Activated CD8-positive, alpha-beta memory T cell treated with anti-CD3 and anti-CD28 coated beads, Interleukin-2, amount 50 U/mL, for 1 hour (primary cell): Measurements from ENCODE around the gene CXCL16.
"Not testable (repeated sequence)": the region's sequence is repeated elsewhere in the genome, so short reads cannot be mapped to it uniquely, and the experiment has no call there.

Experiments used
- DNase-seq: peaks from one replicate; pipeline ENCODE4 v3.0.0-alpha.2; 2020; ENCODE audit errors: extremely low read depth

CXCL16 gene

DNA sequence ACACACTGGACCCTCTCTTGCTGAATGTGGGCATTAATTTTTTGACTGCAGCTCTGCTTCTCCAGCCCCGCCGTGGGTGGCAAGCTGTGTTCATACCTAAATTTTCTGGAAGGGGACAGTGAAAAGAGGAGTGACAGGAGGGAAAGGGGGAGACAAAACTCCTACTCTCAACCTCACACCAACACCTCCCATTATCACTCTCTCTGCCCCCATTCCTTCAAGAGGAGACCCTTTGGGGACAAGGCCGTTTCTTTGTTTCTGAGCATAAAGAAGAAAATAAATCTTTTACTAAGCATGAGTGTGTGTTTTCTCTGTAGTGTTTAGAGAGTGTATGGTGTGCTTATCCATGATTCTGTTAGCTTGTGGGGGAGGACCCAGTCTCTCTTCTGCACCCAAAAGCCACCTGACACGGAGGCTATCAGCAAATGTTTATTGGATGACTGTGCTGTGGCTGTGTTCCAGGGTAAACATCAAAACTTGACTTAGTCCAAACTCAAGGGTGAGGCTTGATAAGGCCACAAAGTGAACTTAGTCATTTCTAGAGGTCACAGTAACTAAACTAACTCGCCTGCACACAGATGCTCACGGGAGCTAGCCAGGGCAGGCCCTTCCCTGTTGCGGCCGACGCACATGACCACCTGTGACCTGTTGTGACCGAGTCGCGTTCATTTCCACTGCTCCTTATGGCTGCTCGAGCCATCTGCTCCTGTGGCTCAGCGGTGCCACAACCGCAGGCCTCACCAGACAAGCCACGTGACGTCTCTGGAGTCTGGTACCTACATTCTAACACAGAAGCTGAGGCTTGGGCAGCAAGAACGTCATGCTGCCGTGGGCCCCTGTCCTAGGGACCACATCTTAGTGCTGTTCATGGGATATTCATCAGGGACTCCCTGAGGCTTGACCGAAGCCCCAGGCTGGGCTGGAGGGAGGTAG is 18.3 kb downstream of the CXCL16 start:
- no peak for DNase-seq

DNA sequence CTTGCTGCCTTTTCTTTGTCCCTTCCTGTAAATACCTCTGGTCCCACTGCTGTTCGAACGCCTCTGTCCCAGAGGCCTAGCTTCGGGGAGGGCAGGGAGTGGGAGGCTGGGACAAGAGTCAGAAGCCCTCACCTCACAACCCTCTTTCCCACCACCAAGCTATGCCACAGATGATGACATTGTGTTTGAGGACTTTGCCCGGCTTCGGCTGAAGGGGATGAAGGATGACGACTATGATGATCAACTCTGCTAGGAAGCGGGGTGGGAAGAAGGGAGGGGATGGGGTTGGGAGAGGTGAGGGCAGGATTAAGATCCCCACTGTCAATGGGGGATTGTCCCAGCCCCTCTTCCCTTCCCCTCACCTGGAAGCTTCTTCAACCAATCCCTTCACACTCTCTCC is 18.9 kb downstream of the CXCL16 start:
- DNase-seq: no peak

DNA sequence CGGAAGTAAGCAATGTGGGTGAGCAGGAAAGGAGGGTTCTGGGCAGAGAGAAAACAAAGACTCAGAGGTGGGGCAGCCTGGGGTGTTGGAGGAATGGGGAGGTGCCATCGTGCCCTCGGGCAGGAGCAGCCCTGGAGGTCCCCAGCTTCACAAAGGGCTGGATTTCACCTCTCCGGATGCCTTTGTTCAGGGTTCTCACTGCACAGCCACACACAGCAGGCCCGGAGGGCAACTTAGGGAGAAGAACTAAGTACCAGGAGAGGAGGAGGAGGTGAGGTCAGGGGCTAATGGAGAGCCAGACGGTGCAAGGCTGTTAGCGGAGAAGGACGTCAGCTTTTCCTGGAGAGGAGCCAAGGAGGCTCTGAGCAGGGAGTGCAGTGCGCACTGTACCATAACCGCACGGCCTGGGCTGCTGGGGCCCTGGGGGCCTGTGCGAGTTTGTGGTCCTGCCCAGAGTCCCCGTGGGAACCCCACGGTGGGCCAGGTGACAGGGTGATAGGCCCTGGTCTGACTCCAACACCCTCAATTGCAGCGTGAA is 20.0 kb downstream of the CXCL16 start:
- DNase-seq: no peak

DNA sequence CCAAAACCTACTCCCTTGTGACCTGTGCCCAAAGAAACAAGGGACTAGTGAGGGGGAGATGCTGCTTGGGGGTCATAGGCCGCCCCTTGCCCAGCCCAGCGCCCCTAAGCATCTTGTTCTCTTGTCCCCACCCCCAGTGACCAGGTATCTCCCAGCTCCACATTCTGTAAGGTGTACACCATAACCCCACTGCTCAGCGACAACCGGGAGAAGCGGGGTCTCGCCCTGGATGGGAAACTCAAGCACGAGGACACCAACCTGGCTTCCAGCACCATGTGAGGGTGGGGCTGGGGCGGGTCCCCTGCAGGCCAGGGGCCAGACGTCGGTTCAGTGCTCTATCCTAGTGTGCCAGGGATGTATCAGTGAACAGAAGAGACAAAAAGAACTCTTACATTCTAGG is 20.6 kb downstream of the CXCL16 start:
- no peak for DNase-seq

DNA sequence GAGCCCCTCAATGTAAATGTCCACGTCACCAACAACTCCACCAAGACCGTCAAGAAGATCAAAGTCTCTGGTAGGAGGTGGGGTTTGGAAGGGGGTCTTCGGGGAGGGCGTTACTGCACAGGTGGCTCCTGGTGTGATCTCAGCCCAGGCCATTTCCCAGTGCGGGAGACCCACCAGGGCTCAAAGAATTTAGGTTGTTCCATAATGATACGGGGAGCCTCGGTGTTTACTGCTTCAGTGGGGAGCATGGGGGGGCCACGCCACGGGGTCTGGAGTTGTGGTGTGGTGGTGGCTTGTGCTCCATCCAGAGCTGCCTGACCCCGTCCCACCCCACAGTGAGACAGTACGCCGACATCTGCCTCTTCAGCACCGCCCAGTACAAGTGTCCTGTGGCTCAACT is 21.5 kb downstream of the CXCL16 start:
- DNase-seq: no peak

DNA sequence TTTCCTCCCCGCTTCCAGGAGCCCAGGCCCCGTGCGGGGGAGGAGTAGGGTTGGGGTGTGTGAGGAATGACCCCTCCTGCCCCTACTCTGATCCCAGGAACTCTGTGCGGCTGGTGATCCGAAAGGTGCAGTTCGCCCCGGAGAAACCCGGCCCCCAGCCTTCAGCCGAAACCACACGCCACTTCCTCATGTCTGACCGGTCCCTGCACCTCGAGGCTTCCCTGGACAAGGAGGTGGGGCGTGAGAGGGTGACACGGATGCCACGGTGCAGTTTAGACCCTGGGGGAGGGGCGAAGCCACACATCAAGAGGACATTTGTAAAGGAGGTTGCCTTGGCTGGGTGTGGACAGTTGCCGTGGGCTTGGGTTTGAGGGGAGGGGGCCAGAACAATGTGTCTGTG is 21.9 kb downstream of the CXCL16 start:
- DNase-seq: no peak

DNA sequence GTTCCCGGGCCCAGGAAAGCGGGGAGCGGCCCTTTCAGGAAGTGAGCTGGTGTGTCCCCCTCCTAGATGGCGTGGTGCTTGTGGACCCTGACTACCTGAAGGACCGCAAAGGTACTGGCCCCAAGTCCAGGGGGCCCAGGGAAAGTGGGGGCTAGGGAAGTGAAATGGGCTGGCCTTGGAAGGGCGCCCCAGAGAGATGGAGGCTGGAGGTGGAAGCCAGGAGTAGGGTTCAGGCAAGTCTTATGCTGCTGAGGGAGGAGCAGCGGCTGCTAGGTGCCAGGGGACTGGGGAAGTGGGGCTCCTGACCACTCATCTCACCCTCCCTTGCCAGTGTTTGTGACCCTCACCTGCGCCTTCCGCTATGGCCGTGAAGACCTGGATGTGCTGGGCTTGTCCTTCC is 23.6 kb downstream of the CXCL16 start:
- DNase-seq: no peak

DNA sequence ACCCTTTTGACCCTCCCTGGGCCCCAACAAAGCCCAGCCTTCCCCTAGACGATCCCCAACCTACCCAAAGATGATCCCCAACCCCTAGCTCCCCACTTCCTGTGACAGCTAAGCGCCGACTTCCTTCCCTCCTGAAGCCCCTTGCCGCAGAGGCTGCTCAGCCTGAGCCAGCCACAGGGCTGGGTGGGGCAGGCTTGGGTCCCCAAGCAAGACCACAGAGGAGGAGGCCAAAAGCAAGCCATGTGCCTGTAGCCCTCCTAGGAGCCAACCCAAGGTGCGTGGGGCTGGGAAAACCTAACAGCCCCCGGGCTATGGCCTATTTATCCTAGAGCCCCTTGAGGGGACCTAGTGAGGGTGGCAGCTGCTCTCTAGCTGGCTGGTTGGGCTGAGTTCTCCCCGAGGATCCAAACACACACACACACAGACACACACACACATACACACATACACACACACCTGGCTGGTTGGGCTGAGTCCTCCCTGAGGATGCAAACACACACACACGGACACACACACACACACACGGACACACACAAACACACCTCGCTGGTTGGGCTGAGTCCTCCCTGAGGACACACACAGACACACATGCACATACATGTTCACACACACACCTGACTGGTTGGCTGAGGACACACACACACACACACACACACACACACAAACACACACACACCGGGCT is 24.5 kb downstream of the CXCL16 start:
- DNase-seq: peak; percentile 58

DNA sequence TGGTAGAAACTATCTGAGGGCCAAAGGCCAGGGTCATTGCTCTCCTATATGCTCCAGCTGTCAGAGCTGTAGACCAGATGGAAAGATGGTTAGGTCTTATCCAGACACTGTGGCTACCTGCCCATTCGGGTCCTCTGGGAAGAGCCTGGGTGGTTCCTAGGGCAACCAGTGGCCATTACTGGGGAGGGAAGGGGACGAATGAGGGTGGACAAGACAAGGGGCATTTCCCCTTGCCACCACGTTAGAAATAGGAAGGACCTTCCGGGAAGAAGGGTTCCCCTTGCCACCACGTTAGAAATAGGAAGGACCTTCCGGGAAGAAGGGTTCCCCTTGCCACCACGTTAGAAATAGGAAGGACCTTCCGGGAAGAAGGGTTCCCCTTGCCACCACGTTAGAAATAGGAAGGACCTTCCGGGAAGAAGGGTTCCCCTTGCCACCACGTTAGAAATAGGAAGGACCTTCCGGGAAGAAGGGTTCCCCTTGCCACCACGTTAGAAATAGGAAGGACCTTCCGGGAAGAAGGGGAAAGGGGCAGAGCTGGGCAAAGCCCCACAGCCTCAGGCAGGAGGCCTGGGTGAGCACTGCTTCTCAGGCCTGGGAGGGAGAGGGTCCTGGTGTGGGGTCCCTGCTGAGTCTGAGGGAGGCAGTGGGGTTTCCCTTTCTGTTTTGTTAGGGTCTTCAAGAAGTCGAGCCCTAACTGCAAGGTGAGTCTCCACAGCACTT is 25.2 kb downstream of the CXCL16 start:
- not testable (repeated sequence) for DNase-seq

DNA sequence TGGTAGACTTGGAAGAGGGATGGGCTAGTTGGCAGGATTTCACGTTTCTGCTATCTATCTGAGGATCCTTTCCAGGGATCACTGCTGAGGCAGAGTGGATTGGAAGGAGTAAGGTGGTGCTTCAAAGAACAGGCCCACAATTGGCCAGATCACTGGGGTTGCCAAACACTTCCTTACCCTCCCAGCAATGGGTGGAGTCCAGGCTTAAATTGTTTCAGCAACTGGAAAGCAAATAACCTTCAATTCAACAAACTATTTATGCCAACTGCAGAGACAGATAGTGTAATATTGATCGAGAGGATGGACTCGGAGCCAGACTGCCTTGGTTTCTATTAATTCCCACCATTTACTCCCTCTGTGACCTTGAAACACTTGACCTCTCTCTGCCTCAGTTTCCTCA is 27.2 kb downstream of the CXCL16 start:
- no peak for DNase-seq

DNA sequence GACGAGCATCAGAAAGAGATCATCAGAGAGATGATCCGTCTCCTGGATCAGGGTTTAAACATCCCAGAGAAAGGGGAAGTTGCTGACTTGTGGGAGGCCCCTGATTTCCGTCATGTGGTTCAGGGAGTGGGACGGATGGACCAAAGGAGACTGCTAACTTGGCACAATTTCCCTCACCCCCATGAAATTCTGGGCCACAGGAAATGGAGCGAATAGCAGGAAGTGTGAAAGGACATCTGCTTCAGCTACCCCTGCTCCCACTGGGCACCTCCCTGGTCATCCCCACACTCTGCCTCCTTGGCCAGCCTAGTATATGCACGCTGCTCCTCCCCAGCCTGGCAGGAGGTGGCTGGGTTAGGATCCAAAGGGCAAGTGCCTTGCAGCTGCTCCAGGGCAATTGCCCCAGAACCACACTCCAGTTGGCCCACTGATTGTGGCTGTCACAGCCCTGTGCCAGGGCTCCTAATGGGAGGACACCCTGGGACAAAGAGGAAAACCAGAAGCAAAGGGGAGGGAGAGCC is 28.0 kb downstream of the CXCL16 start:
- no peak for DNase-seq

DNA sequence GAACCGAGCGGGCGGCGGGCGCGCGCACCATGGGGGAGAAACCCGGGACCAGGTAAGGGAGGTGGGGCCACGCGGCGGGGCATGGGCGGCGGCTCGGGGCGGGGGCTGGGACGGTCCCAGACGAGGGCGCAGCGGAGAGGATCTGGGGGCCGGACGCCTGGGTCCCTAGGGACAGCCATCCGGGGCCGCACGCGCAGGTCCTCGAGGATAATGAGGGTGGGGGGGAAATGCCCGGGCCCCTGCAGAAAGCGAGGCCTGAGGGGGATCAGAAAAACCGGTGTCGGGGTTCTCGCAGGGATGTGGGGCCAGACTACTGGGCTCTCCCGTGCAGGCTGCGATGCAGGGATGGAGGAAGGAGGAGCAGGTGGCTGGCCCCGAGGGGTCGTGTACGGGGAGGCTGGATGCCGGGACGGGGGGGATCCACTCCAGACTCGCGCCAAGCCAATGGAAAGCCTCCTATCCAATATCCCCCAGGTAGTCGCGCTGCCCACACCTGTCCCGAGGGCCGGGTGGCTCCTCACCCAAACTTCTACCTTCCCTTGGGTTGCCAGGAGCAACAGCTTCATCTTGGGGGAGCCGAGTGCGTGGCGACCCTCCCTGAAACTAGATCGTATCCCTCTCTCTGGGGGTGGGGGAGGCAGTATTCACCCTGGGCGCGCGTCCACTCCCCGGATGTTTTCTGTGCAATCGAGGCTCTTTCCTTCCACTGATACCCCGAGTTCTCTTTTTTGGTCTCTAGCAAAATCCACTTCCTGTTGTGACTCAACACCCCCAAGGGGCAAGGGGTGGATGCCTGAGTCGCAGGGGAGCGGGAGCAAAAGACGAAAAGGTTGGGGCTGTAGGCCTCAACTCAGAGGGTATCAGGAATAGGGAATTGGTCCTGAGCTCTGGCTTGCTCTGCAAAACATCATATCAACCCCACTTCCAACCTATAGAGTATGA is 28.8 kb downstream of the CXCL16 start:
- DNase-seq: peak; percentile 27

DNA sequence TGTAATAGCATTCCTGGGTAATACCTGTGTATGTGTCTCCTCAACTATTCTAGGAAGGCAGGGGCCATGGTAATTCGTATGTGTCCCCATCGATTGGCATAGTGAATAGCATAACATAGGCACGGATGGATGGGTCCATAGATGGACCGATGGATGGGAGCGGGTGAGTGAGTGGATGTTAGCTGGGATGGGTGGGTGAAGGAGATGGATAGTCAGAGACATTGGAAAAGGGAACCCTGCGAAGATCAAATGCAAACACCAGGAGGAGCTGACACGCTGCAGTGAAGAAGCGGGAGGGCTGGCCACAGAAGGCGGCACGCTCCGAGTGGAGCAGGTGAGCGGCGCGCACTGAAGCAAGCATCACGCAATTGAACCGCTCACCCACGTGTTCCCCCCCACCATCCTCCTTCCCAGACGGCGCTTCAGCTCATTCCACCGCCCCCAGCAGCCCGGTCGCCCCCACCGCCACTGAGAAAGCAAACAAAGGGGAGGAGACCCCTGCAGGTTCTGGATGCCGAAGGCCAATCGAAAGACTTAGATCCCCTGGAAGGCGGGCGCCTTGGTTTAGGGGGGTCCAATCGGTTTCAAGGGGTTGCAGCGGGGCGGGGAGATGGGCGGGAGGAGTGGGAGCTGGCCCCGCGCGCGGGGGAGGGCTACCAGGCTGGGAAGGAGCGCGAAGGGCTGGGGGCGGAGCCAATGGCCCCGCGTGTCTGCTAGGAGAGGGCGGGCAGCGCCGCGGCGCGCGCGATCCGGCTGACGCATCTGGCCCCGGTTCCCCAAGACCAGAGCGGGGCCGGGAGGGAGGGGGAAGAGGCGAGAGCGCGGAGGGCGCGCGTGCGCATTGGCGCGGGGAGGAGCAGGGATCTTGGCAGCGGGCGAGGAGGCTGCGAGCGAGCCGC is 29.7 kb downstream of the CXCL16 start, which contains the start of gene ARRB2:
Gene ARRB2, plus strand, starts transcription at position 839 of the 899 bp plus-strand sequence. CDS start 90 bp downstream, outside the sequence.
- peak; percentile 98 for DNase-seq

DNA sequence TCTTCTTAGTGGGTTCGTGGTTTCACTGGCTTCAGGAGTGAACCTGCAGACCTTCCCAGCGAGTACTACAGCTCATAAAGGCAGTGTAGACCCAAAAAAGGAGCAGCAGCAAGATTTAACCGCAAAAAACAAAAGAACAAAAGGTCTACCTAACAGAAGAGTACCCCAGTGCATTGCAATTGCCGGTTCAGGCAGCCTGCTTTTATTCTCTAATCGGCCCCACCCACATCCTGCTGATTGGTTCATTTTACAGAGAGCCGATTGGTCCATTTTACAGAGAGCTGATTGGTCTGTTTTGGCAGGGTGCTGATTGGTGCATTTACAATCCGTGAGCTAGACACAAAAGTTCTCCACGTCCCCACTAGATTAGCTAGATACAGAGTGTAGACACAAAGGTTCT is 31.3 kb downstream of the CXCL16 start:
- DNase-seq: no peak

DNA sequence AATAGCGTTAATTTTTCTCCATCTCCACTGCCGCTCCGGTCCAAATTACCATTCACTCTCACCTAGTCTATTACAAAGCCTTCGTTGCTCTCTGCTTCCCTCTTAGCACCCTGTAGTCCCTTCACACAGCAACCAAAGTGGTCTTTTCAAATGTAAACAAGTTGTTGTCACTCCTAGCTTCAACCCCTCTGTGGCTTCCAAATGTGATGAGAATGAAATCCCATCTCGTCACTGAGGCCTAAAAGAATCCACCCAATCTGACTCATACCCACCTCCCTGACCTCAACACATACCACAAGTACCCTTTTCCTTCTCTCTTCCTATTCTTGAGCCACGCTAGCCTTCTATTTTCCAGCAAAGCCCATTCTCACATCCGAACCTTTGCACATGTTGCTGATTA is 33.6 kb downstream of the CXCL16 start:
- no peak for DNase-seq

DNA sequence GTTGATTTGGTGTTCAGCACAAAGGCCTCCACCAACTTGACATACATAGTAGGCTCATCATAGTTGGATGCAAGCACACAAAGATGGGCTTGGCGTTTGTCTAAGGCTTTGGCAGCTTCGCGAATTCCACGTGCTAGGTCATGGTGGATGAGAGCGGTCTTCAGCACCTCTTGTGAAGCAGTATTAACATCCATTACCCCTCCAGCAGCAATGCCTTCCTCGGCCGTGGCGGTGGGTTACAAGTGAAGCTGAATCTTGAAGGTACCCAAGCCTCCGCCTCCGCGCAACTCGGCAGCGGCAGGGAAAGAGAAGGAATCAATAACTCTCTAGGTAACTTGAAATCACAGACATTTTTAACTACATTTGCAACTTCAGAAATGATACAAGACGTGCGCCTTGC is 34.7 kb downstream of the CXCL16 start:
- no peak for DNase-seq

DNA sequence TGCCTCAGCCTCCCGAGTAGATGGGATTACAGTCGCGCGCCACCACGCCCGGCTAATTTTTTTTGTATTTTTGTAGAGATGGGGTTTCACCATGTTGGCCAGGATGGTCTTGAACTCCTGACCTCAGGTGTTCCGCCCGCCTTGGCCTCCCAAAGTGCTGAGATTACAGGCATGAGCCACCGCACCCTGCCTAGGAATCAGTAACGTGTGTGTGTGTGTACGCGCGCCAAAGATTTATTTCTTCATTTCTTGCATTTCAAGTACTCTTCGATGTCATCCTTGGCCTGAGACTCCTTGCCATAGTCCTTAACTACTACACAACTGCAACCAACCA is 35.2 kb downstream of the CXCL16 start:
- DNase-seq: not testable (repeated sequence)

DNA sequence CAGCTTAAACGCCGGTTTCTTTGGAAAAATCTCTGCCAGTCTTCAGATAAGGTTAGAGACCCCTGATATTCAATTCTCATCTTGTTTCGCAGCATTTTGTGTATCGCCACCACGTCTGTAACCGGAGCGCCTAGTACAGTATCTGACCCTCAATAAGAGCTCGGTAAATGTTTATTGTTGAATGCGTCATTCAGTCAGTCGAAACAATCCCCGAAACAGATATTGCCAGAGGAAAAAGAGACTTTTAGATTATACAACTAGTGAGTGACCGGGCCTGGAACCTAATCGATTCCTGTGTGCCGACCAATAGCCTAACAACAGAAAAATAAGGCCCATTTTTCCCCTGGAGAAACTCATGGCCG is 36.4 kb downstream of the CXCL16 start:
- no peak for DNase-seq

DNA sequence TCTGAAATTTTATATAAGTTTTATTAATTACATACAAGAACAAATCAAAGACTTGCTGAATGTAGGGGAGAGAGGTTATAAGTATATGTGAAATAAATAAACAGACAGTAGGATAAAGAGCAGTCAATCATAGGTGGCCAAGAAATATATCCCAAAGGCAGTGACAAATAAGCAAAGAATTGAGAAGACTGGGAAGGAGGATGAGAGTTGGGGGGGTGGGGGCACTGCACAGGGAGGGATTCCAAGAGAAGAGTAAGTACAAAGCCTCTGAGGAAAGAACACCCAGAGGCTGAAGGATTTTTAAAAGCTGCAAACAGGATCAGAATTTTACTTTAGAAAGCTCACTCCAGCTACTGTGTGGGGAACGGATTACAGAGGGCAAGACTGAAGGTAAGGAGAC is 38.6 kb downstream of the CXCL16 start:
- DNase-seq: no peak
